Smooth muscle cell (in vitro differentiated cells): Measurements from ENCODE around the gene NFS1. TPM values are rescaled to one million over a fixed set of nuclear protein-coding genes. Genes with fewer than 3 reads are reported as not detected.

Experiments used
- DNase-seq: peaks from one replicate; lab custom pipeline; 2025; ENCODE audit not compliant: unreplicated experiment; lab: John Stamatoyannopoulos, UW
- H2AFZ ChIP-seq: fragments of 200-600 bp; sonication (generic); 2 replicates; pipeline ENCODE4 v1.6.0; 2016; ENCODE audit warnings: antibody characterized with exemption, low read depth, mild to moderate bottlenecking
- H3F3A ChIP-seq: fragments of 200-600 bp; sonication (generic); 2 replicates; pipeline ENCODE4 v1.6.0; 2017; ENCODE audit warnings: antibody characterized with exemption, low read depth
- H3K27ac ChIP-seq: fragments of 200-600 bp; sonication (generic); 2 replicates; pipeline ENCODE4 v1.5.1; 2016; ENCODE audit warnings: low read depth, mild to moderate bottlenecking
- H3K27me3 ChIP-seq: fragments of 200-600 bp; sonication (generic); 2 replicates; pipeline ENCODE4 v1.6.1; 2016; ENCODE audit warnings: low read depth, mild to moderate bottlenecking
- H3K36me3 ChIP-seq: fragments of 200-600 bp; sonication (generic); 2 replicates; pipeline ENCODE4 v1.5.1; 2016; ENCODE audit warnings: low read depth
- H3K4me1 ChIP-seq: fragments of 200-600 bp; sonication (generic); 2 replicates; pipeline ENCODE4 v1.5.1; 2016; ENCODE audit warnings: low read depth
- H3K4me2 ChIP-seq: fragments of 200-600 bp; sonication (generic); 2 replicates; pipeline ENCODE4 v1.6.0; 2016; ENCODE audit warnings: mild to moderate bottlenecking
- H3K4me3 ChIP-seq: fragments of 200-600 bp; sonication (generic); 2 replicates; pipeline ENCODE4 v1.5.1; 2016; ENCODE audit warnings: mild to moderate bottlenecking
- H3K79me2 ChIP-seq: fragments of 200-600 bp; sonication (generic); 2 replicates; pipeline ENCODE4 v1.6.0; 2016; ENCODE audit warnings: low read depth, mild to moderate bottlenecking
- H3K9ac ChIP-seq: fragments of 200-600 bp; sonication (generic); 2 replicates; pipeline ENCODE4 v1.6.0; 2016; ENCODE audit warnings: low read depth
- H3K9me3 ChIP-seq: fragments of 200-600 bp; sonication (generic); replicated peaks from 2 replicates; pipeline ENCODE4 v1.5.1; 2016; ENCODE audit warnings: low read depth
- H4K20me1 ChIP-seq: fragments of 200-600 bp; sonication (generic); 2 replicates; pipeline ENCODE4 v1.6.0; 2016; ENCODE audit warnings: low read depth
- CTCF ChIP-seq: fragments of 200-600 bp; sonication (generic); IDR thresholded peaks from 2 replicates; pipeline ENCODE4 v1.5.1; 2017; ENCODE audit warnings: borderline replicate concordance, mild to moderate bottlenecking, antibody characterized with exemption; ENCODE audit not compliant: insufficient read depth, poor library complexity, severe bottlenecking
- WGBS: methylation state at CpG from one replicate; pipeline ENCODE4 v1.1.7; 2016; ENCODE audit warnings: low lambda C conversion rate; 5-methylcytosine and 5-hydroxymethylcytosine counted together
- polyA plus RNA-seq: library from polyadenylated mRNA; unstranded; fragments of >200 nt; fragmentation: Nextera tagmentation; extraction: Ambion mirVana; gene quantifications from 2 replicates; pipeline ENCODE4 v1.2.1, GENCODE V29; 2016
- total RNA-seq: library from RNA; depleted of rRNA; stranded (reverse); fragments of >200 nt; gene quantifications from 2 replicates; pipeline ENCODE4 v1.2.3, GENCODE V29; 2014

NFS1 gene
- total and polyA plus RNA-seq, 2 experiments from 2014 or later = 25.3 to 35.1 TPM

DNA sequence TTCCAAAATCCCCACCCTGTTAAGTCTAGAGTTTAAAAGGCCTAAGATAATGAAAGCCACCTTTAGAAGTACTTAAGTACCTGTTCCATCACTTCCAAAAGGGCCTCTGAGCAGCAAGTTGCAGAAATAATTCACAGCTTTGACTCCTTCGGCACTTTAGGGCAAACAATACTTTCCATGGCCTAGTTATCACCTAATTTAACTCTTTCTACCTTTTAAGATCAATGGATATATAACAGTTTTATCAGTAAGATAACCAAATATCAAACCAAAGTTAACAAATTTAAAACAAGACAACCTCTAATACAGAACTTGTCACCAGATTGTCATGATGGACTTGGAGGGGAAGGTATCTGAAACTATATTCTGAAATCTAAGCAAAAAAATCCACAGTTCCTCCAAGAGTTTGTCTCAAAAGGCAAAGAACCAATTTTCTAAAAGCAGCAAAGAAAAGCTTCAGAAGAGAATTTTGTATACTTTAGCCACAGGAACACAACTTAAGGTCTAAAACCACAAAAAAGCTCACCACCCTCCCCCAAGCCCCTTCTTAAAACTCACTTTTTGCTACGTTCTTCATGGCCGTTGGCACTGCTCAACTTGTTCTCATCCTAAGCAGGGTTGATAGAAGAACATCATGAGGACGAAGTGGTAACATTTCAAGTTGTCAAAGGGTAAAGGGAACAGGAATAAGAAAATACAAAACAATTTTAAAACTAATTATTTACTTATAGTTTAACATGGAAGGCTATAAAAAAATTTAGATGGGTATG, 39.4 kb upstream of the NFS1 start:
- H3K36me3 ChIP-seq = peaks cover 28% of the 10 kb centered on the region
- peak overlapping the region; percentile 90 for H3K4me2 ChIP-seq
- no peaks in the 10 kb centered on the region for H3K27me3 ChIP-seq
- H4K20me1 ChIP-seq = peaks cover 80% of the 10 kb centered on the region
- 95% methylated on average over 4 of the region's 4 CpGs for WGBS
- H3F3A ChIP-seq = peaks cover 22% of the 10 kb centered on the region
- peak overlapping the region; percentile 88 for H3K4me3 ChIP-seq
- no peaks in the 10 kb centered on the region for H3K9me3 ChIP-seq
- no peak overlapping the region for H3K9ac ChIP-seq
- H3K4me1 ChIP-seq = peaks cover 36% of the 10 kb centered on the region
- TF ChIP-seq CTCF = no peak
- no peak for DNase-seq
- peaks cover 84% of the 10 kb centered on the region for H3K79me2 ChIP-seq
- H3K27ac ChIP-seq = peak overlapping the region; percentile 100
- H2AFZ ChIP-seq = no peak overlapping the region

- no peak overlapping the region for H3K27ac ChIP-seq
- H3K4me2 ChIP-seq = no peak overlapping the region
- H3K79me2 ChIP-seq = peaks cover 91% of the 10 kb centered on the region
- peaks cover 87% of the 10 kb centered on the region for H4K20me1 ChIP-seq
- H3K4me1 ChIP-seq = peaks cover 30% of the 10 kb centered on the region
- H3K4me3 ChIP-seq = no peak overlapping the region
- peaks cover 16% of the 10 kb centered on the region for H3F3A ChIP-seq
- H3K36me3 ChIP-seq = peaks cover 30% of the 10 kb centered on the region
- no peak overlapping the region for H3K9ac ChIP-seq
- WGBS = 99% methylated on average over 15 of the region's 15 CpGs
- no peaks in the 10 kb centered on the region for H3K27me3 ChIP-seq
- no peaks in the 10 kb centered on the region for H3K9me3 ChIP-seq
- no peak for TF ChIP-seq CTCF
- DNase-seq = no peak
- no peak overlapping the region for H2AFZ ChIP-seq
These were observed 38.7 kb upstream of the NFS1 start for GRCh38 chr20:35737865-35738333.

GRCh38 chr20:35735826-35736470, 36.8 kb upstream of the NFS1 start:
- Histone ChIP-seq H3K4me3 (no peak overlapping the region), H3K27me3 (no peaks in the 10 kb centered on the region), H2AFZ (no peak overlapping the region), H4K20me1 (peaks cover 100% of the 10 kb centered on the region), H3F3A (peaks cover 24% of the 10 kb centered on the region), H3K79me2 (peaks cover 100% of the 10 kb centered on the region), H3K36me3 (peaks cover 36% of the 10 kb centered on the region), H3K4me1 (peaks cover 35% of the 10 kb centered on the region), H3K9ac (no peak overlapping the region), H3K9me3 (no peaks in the 10 kb centered on the region), H3K4me2 (peak overlapping the region; percentile 47), H3K27ac (peak overlapping the region; percentile 22)
- no peak for DNase-seq
- WGBS = 97% methylated on average over 7 of the region's 7 CpGs
- no peak for TF ChIP-seq CTCF
